GM21528 (cell line): ENCODE results near the gene GPR153.
"Not testable (repeated sequence)": the region's sequence is repeated elsewhere in the genome, so short reads cannot be mapped to it uniquely, and the experiment has no call there.

Source experiments
- ATAC-seq: cut with Tn5 transposase; IDR thresholded peaks from one replicate; pipeline ENCODE4 v1.9.1; 2021; ENCODE audit warnings: mild to moderate bottlenecking, moderate library complexity; ENCODE audit not compliant: unreplicated experiment, low FRiP score

GPR153 gene

GRCh38 chr1:6237093-6237492 lies 23.8 kb downstream of the GPR153 start:
- ATAC-seq, result no peak

- peak; percentile 25 for ATAC-seq
Observed at GRCh38 chr1:6235296-6235677, 25.6 kb downstream of the GPR153 start.

DNA sequence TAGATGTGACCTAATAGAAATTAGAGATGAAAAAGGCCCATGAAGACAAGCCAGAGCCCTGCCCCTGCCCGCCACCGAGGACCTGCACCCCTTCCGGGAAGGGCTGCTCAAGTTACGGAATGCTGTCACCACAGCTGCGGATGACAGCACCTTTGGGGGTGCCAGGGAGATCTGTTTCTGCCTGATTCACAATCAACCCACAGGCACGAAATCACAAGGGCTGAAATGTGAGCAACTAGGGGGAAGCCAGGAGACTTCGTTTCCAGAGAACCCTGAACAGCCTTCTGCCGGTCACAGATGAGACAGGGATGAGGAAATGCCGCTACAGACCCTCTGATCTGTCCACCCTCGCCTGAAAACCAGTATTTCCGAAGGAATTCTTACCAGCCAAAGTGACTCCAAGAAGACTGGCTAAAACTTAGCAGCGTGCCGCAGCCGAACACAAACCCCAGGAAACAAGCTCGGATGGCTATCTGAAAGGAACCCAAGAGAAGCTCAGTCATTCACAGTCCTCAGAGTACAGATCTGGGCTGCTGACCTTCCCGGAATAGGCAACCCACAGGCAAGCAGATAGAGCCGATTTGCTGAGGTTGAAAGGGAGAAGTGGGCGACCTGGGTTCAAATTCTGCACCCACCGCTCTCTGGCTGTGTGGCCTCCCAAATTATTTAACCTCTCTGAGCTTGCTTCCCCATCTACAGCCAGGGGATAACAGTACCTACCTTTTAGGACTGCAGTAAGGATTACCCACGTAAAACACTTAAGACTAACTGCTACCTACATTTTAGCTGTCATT lies 26.2 kb downstream of the GPR153 start:
- no peak for ATAC-seq

DNA sequence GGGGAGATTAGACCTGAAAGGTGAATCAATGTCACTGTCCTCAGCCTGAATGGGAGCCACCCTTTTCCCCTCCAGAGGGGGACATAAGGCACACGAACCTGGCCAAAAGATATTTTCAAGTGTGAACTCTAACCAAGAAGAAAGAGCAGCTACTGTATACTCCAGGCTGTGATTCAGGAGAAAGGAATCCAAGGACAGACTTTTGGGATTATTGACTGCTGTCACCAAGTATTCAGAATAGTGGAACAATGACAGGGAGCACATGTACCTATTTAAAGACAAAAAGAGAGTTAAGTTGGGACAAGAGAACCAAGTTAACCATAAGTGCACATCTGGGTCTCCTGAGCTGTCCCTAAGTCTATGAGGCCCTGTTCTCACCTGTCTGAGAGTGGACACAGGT lies 27.5 kb downstream of the GPR153 start:
- no peak for ATAC-seq

GRCh38 chr1:6225651-6226050 lies 35.2 kb downstream of the GPR153 start:
- no peak for ATAC-seq

GRCh38 chr1:6224718-6225117 lies 36.2 kb downstream of the GPR153 start:
- ATAC-seq, result no peak

DNA sequence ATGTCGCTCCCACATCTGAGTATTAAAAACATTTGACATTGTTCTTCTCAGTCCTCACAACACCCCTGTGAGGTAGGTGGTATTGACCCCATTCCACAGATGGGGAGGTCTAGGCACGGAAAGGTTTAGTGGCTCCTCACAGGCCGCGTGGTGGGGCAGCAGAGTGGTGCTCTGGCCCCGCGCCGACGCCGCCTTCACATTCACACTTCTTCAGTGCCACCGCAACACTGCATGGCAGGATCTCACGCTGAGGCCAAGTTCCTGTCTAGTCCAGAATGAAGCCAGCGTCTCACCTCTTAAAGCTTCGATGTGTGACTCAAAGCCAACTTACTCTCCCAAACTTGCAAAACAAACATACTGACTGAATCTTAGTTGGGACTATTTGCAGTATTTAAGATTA lies 37.3 kb downstream of the GPR153 start:
- no peak for ATAC-seq

DNA sequence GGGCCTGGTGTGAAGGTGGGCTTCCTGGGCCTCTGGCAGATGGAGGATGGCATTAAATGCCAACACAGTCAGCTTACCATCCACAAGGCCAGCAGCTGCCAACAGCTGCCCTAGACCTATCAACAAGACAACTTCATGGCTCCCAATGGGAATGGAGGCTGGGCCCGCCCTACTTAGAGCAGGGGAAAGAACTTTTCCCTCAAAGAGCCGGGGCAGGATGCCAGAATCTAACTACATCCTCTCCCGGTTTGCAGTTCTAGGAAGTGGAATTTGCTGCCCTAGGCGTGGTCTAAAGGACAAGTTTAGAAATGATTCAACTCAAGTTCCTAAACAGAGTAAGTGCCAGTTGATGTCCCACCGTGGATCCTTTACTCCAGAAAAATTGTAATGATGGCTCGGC lies 38.3 kb downstream of the GPR153 start:
- ATAC-seq, result no peak

GRCh38 chr1:6221210-6221784 lies 39.6 kb downstream of the GPR153 start:
- no peak for ATAC-seq

GRCh38 chr1:6220236-6220635 lies 40.7 kb downstream of the GPR153 start:
- ATAC-seq, result no peak

- ATAC-seq, result not testable (repeated sequence)
Observed at GRCh38 chr1:6219641-6220040, 41.3 kb downstream of the GPR153 start.

DNA sequence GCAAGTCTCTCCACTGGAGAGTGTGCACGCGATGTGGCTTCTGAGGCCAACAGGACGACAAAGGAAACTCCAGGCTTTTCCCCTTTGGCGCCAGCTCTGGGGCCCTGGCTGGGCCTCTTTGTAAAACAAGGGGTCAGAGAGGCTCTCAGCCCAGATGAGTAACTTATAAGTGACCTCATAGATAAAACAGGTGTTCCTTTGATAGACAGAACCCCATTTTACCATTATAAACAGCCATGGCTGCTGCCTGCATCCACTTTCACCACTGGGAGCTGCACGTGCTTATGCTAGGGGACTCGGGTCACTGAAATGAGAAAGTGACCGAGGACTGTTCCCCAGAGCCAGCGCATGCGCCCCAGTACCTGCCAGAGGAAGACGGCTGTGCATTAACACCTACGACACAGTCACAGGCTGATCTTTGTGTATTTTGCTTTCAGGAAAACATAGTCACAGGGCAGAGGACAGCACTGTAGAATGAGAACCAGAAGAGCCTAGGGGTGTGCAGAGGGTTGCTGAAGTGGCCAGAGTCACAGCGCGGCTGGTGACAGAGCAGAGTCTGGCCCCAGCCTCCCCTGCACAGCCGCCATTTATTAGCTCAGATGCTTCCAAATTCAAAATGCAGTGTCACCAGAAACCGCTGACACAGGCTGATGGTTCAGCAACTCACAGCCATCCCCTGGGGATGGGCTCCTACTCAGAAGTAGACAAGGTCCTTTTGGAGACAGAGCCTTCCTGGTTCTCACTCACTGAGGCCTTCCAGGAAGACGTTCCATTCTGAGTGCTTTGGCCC lies 42.3 kb downstream of the GPR153 start:
- no peak for ATAC-seq

GRCh38 chr1:6212193-6212959 lies 48.5 kb downstream of the GPR153 start:
- no peak for ATAC-seq

DNA sequence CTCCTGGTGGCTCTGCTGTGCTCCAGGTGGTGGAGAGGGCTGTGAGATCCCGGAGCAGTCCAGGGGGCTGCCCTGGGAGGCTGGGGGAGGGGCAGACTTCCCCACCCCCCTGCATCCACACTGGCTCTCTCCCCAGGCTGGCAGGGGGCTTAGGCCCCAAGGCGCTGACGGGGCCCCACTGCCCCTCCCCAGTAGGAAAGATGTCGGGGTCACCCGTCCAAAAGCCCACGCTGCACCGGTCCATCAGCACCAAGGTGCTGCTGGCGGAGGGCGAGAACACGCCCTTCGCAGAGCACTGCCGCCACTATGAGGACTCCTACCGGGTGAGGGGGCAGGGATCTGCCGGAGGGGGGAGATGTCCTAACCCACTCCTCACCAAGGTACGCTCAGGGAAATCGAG lies 49.2 kb downstream of the GPR153 start:
- no peak for ATAC-seq

DNA sequence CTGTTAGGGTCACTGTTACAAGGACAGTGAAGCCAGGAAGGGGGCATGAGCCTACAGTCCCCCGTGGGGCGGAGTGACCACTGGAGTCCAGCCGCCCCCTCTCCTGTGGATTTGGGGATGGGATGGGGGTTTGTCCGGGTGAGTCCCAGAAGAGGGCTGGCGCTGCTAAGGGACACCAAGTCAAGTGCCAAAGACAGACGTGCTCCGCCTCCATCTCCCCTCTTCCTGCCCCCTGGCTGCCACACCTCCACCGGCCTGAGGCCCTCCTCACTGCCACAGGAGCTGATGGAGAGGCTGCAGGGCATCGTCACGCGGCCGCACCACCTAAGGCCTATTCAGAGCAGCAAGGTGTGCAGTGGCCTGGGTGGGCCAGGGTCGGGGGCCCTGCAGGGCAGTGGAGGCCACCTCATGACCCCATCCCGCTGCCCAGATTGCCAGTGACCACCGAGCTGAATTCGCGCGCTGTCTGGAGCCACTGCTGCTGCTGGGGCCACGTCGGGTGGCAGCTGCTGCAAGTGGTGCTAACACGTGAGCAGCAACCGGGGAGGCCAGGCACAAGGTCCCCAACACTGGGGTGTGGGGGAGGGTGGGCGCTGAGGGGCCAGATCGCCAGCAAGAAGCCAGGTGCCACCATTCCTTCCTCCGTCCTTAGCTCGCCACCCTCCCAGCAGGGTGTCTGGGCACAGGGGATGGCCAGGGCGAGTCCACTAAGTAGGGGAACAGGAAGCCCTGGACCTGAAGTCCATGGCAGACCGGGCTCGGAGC lies 50.1 kb downstream of the GPR153 start:
- no peak for ATAC-seq

DNA sequence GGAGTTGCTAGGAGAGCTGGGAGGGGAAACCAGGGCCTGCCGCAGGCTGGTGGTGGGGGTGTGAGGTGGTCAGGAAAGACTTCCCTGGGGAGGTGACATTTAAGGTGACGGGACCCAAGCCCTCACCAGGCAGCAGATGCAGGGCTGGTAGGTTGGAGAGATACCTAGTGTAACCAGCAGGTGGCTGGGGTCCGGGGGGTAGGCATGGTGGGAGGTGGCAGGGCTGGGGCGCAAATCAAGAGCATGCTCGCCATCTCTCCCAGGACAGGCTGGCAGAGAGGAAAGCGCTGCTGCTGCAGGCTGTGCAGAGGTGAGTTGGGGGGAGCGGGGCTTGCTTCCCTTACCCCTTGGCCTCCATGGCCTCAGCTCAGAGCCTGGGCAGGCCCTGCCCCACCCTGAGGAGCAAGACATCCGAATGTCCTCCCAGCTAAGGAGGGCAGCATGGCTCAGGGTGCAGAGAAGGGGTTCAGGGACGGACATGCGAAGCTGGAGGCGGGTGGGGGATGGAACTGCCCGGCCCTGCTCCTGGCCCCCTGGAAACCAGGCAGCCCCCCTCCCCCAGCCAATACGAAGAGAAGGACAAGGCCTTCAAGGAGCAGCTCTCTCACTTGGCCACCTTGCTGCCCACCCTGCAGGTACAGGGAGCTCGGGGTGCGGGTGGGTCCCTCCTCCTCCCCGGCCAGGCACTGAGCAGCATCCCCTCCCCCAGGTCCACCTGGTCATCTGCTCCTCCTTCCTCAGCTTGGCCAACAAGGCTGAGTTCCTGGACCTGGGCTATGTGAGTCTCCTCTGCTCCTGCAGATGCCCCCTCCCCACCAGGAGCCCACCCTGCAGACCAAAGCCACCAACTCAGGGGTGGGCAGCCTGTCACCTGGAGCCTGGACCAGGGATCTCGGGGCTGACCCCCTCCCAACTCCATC lies 51.0 kb downstream of the GPR153 start:
- ATAC-seq, result no peak

DNA sequence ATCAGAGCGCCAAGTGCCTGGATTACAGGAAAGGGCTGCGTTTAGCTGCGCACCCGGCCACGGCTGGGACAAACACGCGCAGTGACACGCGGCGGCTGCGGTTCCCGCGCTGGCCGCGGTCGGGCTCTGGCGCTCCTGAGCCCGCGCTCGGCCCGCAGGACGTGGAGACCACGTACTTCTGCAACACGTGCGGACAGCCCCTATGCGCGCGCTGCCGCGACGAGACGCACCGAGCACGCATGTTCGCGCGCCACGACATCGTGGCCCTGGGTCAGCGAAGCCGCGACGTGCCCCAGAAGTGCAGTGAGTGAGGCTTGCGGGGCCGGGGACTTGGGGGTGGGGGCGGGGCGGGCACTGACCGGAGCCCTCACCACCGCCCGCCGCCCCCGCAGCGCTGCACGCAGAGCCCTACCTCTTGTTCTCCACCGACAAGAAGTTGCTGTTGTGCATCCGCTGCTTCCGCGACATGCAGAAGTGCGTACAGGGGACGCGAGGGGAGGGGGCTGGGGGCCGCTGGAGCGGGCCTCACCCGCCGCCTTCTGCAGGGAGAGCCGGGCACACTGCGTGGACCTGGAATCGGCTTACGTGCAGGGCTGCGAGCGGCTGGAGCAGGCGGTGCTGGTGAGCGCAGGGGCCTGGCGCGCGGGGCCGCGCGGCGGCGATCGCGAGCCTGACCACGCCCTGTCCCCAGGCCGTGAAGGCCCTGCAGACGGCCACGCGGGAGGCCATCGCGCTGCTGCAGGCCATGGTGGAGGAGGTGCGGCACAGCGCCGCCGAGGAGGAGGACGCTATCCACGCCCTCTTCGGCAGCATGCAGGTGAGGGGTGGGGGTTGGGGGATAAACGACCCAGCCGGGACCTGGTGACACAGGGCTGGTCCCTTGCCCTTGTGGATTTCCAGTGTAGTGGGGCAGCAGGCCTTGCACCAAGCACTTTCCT lies 51.9 kb downstream of the GPR153 start:
- no peak for ATAC-seq

GRCh38 chr1:6207921-6208320 lies 53.0 kb downstream of the GPR153 start:
- ATAC-seq, result no peak
